Right atrium auricular region (tissue), 2 donors: ENCODE data around the gene TGFA. TPM values are rescaled to one million over a fixed set of nuclear protein-coding genes. Genes with fewer than 3 reads are reported as not detected.

Experiments
- DNase-seq: peaks from one replicate; pipeline ENCODE4 v3.0.0-alpha.2; 2019; ENCODE audit warnings: low spot score
- H3K27ac ChIP-seq, 2 donors: fragments of 200-600 bp; sonication (generic); 1 replicate in 1 of 2; 2 replicates in 1 of 2; pipeline ENCODE4 v1.5.1; 2016 to 2019
- H3K27me3 ChIP-seq, 2 donors: fragments of 200-600 bp; sonication (generic); one replicate each; pipeline versions ENCODE4 v1.5.1 to v1.6.0; 2017 to 2019
- H3K36me3 ChIP-seq: fragments of 200-600 bp; sonication (generic); one replicate; pipeline ENCODE4 v1.5.1; 2016
- H3K4me1 ChIP-seq, 2 donors: fragments of 200-600 bp; sonication (generic); one replicate each; pipeline versions ENCODE4 v1.5.1 to v1.6.0; 2017 to 2019
- H3K4me3 ChIP-seq, 2 donors: fragments of 200-600 bp; sonication (generic); 1 replicate in 1 of 2; 2 replicates in 1 of 2; pipeline ENCODE4 v1.5.1; 2017 to 2019; ENCODE audit warnings: mild to moderate bottlenecking in 1 of 2, moderate library complexity in 1 of 2
- H3K9me3 ChIP-seq, 2 donors: fragments of 200-600 bp; sonication (generic); one replicate each; pipeline ENCODE4 v1.5.1; 2019
- CTCF ChIP-seq, 2 donors: fragments of 200-600 bp; sonication (generic); IDR thresholded peaks; one replicate each; pipeline ENCODE4 v1.5.1; 2019; ENCODE audit warnings: antibody characterized with exemption in 2 of 2
- total RNA-seq, 2 donors: library from RNA; depleted of rRNA; stranded (reverse); fragments of >200 nt; gene quantifications; one replicate each; pipeline ENCODE4 v1.1.0, GENCODE V29; 2016

The TGFA gene
- total RNA-seq, 2 donors from 2014 or later: 0.24 to 1.7 TPM

GRCh38 chr2:70516596-70516995 is 37.0 kb downstream of the TGFA start:
- Histone ChIP-seq H3K27me3 (no peaks in the 10 kb centered on the region), H3K4me3 (no peak overlapping the region), H3K4me1 (no peaks in the 10 kb centered on the region), H3K36me3 (no peaks in the 10 kb centered on the region), H3K27ac (no peak overlapping the region), H3K9me3 (no peaks in the 10 kb centered on the region)
- TF ChIP-seq CTCF (IDR thresholded peaks at IDR 0.05): no peak
- no peak for DNase-seq

- no peak for DNase-seq
- no peaks in the 10 kb centered on the region for H3K4me1 ChIP-seq
- no peak overlapping the region for H3K4me3 ChIP-seq
- no peak for TF ChIP-seq CTCF (IDR thresholded peaks at IDR 0.05)
- H3K36me3 ChIP-seq: no peaks in the 10 kb centered on the region
- no peaks in the 10 kb centered on the region for H3K9me3 ChIP-seq
- no peaks in the 10 kb centered on the region for H3K27me3 ChIP-seq
- no peak overlapping the region for H3K27ac ChIP-seq
These were observed 37.7 kb downstream of the TGFA start for GRCh38 chr2:70515938-70516337.

- H3K4me1 ChIP-seq: no peaks in the 10 kb centered on the region
- no peak for TF ChIP-seq CTCF (IDR thresholded peaks at IDR 0.05)
- DNase-seq: no peak
- no peak overlapping the region for H3K4me3 ChIP-seq
- H3K27ac ChIP-seq: no peak overlapping the region
- H3K36me3 ChIP-seq: no peaks in the 10 kb centered on the region
- no peaks in the 10 kb centered on the region for H3K27me3 ChIP-seq
- H3K9me3 ChIP-seq: no peaks in the 10 kb centered on the region
These were observed 39.0 kb downstream of the TGFA start for GRCh38 chr2:70514612-70515055.

GRCh38 chr2:70513738-70514137 is 39.9 kb downstream of the TGFA start:
- no peak for DNase-seq
- no peak overlapping the region for H3K27ac ChIP-seq
- H3K36me3 ChIP-seq: no peaks in the 10 kb centered on the region
- H3K4me3 ChIP-seq: no peak overlapping the region
- no peaks in the 10 kb centered on the region for H3K9me3 ChIP-seq
- H3K4me1 ChIP-seq: no peaks in the 10 kb centered on the region
- no peaks in the 10 kb centered on the region for H3K27me3 ChIP-seq
- no peak for TF ChIP-seq CTCF (IDR thresholded peaks at IDR 0.05)

GRCh38 chr2:70511971-70512729 is 41.5 kb downstream of the TGFA start:
- no peaks in the 10 kb centered on the region for H3K36me3 ChIP-seq
- H3K4me1 ChIP-seq: no peaks in the 10 kb centered on the region
- no peak overlapping the region for H3K4me3 ChIP-seq
- no peak for TF ChIP-seq CTCF (IDR thresholded peaks at IDR 0.05)
- H3K9me3 ChIP-seq: no peaks in the 10 kb centered on the region
- H3K27ac ChIP-seq: no peak overlapping the region
- DNase-seq: no peak
- no peaks in the 10 kb centered on the region for H3K27me3 ChIP-seq

GRCh38 chr2:70510313-70510712 is 43.3 kb downstream of the TGFA start:
- Histone ChIP-seq H3K4me3 (no peak overlapping the region), H3K27me3 (no peaks in the 10 kb centered on the region), H3K9me3 (no peaks in the 10 kb centered on the region), H3K36me3 (no peaks in the 10 kb centered on the region), H3K27ac (no peak overlapping the region), H3K4me1 (no peaks in the 10 kb centered on the region)
- no peak for TF ChIP-seq CTCF (IDR thresholded peaks at IDR 0.05)
- no peak for DNase-seq
